GM20000 (cell line): ENCODE data around the gene LRMDA.

ENCODE experiments used
- DNase-seq: peaks from one replicate; pipeline ENCODE4 v3.0.0; 2012; ENCODE audit warnings: low spot score
- TF ChIP-seq, protein P1 (sequence below): IDR thresholded peaks from 2 replicates; pipeline ENCODE4 v1.5.1; 2012; ENCODE audit warnings: mild to moderate bottlenecking, control low read depth; ENCODE audit errors: extremely low read depth, missing control alignments

Gene LRMDA

DNA sequence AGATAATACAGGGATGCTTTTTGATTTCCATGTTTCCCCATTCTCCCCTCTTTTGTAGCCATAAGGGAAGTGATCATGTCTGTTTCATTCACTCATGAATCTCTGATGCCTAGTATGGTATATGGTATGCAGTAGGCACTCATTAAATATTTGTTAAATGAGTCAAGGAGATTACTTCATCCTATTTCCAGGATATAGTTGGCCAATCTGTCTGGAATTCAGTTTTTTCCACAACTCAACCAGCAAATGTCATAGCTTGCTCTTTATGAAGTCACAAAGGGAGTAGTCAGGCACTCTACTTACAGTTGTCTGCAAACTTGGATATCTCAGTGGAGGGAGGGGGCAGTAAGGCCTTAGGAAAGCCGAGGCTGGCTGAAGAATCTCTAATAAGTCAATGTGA, 853.6 kb downstream of the LRMDA start:
- TF ChIP-seq, protein P1, sequence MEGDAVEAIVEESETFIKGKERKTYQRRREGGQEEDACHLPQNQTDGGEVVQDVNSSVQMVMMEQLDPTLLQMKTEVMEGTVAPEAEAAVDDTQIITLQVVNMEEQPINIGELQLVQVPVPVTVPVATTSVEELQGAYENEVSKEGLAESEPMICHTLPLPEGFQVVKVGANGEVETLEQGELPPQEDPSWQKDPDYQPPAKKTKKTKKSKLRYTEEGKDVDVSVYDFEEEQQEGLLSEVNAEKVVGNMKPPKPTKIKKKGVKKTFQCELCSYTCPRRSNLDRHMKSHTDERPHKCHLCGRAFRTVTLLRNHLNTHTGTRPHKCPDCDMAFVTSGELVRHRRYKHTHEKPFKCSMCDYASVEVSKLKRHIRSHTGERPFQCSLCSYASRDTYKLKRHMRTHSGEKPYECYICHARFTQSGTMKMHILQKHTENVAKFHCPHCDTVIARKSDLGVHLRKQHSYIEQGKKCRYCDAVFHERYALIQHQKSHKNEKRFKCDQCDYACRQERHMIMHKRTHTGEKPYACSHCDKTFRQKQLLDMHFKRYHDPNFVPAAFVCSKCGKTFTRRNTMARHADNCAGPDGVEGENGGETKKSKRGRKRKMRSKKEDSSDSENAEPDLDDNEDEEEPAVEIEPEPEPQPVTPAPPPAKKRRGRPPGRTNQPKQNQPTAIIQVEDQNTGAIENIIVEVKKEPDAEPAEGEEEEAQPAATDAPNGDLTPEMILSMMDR, result no peak
- DNase-seq, result no peak

DNA sequence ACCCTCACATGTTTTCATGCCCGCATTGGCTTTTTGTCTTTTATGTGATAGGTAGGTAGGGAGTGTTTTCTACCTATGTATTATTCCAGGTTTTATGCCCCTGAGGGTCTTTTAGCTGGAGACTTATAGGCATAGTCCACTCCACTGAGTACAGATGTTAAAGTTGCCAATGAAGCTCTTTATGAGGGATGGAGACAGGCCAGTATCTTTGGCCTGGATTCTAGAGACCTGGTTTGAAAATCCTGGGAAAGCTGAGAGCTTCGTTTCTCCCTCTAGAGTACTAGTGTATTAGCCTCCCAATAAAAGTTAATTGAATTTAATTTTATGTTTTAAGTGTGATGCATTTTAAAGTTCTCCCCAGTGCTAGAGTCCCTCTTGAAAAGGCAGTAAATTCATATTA, 854.1 kb downstream of the LRMDA start:
- TF ChIP-seq, protein P1, result no peak
- no peak for DNase-seq

DNA sequence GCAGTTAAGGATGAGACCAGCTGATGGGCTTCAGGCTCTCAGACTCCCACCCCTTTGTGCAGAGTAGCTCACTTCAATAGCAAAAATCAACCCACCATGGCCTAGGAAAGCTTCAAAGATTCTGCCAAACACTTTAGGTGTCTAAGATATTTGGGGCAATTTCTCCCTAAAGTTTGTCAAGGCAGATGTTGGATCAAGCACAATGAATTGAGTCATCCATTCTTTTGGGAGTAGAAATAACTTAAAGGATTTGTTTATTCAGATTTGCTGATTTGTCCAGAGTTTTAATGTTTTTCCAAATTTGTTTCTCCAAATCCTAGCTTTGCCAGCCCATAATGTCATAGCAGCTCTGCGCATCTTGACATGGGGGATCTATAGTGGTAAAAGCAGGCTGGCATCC, 855.1 kb downstream of the LRMDA start:
- DNase-seq, result no peak
- TF ChIP-seq, protein P1, result no peak

DNA sequence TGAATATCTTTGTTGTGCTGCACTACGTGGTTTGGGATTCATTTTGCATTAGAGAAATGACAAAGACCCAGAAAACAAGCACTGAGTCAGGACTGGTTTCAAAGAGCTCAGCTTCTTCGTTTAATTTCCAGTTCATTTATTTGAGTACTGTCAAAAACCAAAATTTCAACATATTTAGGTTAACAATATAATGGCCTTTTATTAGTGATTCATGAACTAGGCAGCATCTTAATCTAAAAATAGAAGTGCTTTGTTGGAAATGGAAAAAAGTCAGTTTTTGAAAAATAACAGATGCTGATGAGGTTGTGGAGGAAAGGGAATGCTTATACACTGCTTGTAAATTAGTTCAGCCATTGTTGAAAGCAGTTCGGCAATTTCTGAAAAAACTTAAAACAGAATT, 856.4 kb downstream of the LRMDA start:
- DNase-seq, result no peak
- TF ChIP-seq, protein P1, result no peak

DNA sequence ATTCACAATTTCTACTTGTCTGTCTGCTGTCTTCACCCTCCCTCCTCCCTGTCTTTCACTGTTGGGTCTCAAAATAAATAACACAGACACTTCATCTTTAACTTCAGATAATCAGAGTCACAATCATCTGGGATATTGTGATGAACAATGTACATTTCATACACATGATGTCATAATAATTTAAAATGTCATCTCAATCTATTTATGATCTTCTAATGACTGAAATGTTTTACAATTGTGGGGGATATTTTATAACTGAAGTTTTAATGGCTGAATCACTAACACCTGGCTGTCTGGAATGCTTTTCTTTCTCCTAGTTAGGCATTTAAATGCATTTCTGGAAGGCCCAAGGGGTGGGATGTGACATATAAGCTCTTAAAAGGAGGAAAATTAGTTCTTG, 859.8 kb downstream of the LRMDA start:
- TF ChIP-seq, protein P1, result no peak
- DNase-seq, result no peak

DNA sequence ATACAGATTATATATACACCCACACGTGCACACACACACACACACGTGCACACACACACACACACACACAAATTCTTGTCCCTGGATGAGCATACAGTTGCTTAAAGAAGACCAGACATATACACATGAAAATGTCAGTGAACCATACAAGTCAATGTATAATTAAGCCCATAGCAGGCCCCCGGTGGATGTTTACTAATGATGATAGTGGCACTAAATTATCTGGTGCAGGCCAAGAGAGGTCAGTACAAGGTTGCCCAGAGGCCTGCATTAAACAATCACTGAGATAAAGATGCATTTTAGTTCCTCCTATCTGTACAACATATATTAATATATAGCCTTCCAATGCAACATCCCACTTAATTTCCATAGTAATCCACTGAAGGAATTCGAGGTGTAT, 860.5 kb downstream of the LRMDA start:
- TF ChIP-seq, protein P1, result no peak
- no peak for DNase-seq

DNA sequence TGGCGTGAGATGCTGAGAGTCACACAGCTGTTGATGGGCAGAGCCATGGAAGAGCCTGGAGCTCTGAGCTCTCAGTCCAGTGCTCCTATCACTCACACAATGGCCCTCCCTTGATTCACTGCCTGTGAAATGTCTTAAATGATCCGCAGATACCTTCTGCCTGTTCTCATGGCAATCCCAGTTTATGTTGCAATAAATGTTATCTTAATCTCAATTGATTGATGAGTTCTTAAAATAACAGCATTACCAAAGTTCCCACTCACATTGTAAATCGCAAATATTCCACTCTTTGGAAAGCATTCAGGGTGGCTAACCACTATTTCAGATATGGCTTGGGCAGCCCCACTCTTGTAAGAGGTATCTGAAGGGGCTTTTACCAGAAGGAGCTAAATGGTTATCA, 865.5 kb downstream of the LRMDA start:
- DNase-seq, result no peak
- TF ChIP-seq, protein P1, result no peak
